ENCODE data around the gene KCTD15.

KCTD15 gene

DNA sequence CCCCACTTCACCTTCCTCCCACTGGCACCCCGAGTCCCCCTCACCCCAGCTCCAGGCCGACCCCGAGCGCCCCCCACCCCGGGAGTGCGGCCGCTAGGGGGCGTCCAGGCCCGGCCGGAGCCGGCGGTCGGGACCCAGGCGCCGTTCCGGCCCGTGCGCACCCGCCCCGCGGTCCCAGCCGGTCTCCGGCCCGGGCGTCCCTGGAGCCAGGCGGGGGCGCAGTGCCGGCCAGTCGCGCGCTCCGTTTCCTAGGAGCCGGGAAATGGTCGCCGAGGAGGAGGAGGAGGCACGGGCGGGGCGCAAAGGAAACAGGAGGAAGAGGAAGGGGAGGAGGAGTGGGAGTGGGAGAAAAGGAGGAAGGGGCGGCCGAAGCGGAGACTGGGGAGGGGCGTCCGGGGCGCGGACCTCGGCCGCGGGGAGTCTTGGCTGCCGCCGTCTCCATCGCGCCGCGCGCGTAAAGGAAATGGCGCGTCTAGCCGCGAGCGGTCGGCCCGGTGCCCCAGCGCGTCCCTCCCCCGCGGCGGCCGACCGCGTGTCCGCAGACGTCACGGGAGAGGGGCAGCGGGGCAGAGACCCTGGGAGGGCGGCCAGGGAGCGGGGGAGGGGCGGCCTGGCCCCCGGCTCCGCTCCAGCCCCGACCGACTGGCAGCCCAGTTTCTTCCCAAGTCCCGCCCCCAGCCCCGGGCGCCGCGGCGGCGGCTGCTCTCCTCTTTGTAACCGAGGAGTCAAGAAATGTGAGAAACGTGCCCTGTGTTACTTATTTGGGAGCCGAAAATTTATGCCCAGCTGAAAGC, 1.1 kb upstream of the KCTD15 start:
- DNase-seq (ENCODE audit: low read depth in 2 of 2), result peak in 1 of 2 donors; percentile 4

DNA sequence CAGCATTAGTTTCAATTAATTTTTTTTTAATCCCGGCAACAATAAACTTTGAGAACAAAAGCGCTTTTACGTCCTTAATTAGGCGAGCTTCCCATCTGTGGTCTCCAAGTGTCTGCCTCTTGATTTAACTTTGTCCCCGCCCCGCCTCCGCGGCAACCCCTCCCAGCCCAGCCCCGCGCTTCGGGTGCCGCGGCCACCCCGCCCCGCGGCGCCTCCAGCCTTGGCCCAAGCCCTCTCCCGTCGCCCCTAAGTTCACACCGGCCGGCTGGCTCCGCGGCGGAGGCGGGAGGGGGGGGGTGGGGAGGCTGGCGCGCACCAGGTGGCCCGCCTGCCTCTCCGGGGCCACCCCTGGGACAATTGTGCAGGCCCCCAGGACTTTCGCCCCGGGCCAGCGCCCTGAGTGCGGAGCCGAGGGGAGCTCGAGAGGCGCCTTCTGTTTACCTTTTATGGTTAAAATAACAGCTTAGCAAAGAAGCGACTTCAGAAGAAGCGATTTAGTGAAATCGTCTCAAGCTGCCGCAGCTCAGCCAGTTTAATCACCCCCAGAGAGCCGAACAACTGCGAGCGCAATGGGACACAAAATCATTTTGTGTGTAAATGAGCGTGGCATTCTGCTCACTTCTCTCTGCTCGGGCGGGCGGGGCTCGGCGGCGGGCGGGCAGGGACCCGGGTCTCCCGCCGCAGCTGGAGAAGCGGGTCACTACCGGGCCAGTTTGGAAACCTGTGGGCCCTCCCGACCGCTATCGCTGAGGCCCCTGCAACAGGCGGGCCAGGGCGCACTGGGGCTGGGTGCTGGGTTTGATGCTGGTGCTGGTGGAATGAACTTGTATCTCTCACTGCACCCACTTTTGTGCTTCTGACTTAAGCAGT, 1.4 kb downstream of the KCTD15 start:
- DNase-seq (ENCODE audit: low read depth in 2 of 2), result no peak

DNA sequence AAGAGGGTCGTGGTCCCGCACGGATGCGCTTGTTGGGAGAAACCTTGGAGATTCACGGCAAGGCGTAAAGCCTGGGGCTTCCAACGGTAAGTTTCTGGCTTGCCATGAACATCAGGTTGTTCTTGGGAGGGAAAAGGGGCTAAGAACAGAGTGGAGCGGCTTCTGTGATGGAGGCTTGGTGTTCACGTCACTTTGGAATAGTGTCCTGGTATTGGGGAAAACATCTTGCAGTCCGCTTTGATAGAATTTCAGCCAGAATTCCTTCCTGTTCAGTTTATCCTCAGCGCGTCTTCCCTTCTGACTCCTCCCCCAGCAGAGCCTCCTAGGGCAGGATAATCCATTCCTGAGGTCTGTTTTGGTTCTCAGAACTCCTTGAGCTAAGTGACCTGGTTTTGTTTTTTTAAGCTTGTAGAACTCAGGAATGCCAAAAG, 2.0 kb downstream of the KCTD15 start:
- no peak for DNase-seq (ENCODE audit: low read depth in 2 of 2)

DNA sequence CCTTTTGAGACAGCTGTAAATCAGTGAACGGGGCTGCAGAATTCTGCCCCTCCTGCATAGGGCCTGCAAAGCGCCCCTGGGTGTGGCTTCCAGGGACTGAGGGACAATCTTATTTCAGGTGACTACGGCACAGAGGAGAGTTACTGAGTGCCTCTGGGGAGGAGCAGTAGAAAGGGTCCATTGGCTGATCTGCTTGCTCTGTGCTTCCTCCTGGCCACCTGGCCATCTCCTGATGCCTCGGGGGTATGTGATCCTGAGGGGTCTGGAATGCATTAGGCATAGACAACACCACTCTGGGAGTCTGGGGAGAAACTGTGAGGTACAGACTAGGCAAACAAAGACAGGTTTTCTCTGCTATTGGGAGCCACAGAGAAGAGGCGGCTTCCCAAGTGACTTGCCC, 2.8 kb downstream of the KCTD15 start:
- DNase-seq (ENCODE audit: low read depth in 2 of 2), result no peak

DNA sequence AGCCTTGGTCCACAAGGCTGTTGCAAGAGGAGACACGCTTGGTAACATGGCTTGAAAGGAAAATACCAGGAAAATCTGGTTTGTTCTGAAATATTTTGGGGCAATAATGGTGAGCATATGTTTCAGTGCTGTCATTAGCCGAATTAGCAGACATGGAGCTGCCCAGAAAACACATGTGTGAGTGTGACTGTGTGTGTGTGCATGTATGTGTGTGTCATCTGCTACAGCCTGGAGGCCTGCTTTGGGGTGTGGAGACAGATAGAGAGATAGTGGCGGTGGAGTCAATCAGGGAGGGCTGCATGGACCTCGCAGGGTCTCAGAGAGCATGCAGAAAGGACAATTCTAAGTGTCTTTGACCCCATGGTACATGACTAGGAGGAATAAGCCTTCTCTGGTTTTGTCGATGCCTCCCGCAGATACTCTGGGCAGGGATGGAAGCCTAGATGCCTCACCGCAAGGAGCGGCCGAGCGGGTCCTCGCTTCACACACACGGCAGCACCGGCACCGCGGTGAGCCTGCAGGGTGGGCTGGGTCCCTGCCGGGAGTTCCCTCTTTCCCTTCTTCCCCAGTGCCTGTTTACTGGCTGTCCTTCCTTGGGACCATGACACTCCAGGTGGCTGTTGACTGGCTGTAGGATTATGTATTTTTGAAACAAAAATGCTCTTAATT, 3.5 kb downstream of the KCTD15 start:
- no peak for DNase-seq (ENCODE audit: low read depth in 2 of 2)

DNA sequence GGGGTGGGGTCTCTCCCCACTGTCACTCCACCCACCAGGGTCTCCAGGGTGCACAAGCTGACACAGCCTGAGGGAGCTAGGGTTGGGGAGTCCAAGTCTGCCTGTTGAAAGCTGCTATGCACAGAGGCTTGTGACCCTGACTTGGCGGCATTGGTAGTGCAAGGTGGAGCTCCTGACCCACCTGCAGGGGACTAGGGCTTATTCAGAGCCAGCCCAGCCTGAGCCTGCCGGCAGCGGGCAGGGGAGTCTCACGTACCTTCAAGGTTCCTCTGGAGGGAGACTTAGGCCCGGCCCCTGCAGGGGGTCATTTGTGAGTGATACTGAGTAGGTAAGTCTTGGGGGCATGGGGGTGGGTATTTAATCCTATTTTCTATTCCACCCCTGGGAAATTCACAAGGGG, 4.7 kb downstream of the KCTD15 start:
- DNase-seq (ENCODE audit: low read depth in 2 of 2), result no peak

DNA sequence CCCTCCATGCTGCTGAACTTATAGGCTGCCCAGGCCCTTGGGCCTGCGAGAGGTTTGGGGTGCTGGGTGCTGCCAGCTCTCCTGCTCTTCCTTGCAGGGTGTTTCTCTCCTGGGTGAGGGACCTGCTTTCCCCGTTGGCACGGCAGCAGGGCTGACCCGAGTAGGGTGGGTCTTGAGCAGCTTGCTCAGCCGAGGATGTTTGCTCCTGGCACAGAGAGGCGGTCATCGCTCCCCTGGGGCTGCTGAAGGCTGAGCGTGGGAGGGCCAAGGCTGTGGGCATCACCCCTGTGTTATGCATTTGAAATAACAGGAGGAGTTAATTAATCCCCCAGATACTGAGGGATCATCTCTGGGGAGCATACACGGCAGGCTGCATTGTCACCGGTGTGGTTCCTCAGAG, 5.3 kb downstream of the KCTD15 start:
- DNase-seq (ENCODE audit: low read depth in 2 of 2), result no peak

DNA sequence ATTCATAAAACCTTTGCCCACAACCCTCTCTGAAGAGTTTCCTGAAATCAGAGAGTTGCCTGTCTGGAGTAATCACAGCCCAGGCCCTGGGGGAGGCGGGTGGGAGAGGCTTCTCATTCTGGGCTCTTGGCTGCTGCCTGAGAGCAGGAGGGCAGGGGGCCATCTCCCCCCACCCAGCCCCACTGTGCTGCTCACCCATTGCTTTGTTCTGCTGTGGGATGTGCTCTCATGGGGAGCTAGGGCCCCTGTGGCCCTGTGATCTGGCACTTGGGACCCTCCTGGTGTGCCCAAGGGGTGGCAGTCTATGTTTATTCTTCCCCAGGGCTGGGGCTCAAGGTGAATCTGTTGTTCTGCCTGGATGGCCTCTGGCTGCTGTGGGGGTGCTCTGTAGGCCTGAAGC, 6.1 kb downstream of the KCTD15 start:
- DNase-seq (ENCODE audit: low read depth in 2 of 2), result no peak

DNA sequence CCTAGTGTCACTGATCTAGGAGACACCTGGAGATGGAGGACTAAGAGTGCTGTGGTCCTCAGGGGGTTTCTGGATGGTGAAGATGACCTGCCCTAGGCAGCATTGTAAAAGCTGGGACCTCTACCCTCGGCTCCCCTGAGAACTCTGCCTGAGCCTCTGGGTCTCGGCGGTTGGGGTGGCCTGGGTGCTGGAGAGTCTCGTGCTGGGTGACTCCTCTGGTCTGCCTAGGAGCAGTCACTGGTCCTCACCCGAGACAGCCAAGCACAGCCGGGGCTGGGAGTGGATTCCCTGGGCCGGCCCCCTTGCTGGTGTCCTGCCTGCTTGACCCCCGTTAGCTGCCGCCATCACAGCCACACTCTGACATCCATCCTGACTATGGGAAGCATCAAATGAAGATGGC, 6.7 kb downstream of the KCTD15 start:
- DNase-seq (ENCODE audit: low read depth in 2 of 2), result no peak

DNA sequence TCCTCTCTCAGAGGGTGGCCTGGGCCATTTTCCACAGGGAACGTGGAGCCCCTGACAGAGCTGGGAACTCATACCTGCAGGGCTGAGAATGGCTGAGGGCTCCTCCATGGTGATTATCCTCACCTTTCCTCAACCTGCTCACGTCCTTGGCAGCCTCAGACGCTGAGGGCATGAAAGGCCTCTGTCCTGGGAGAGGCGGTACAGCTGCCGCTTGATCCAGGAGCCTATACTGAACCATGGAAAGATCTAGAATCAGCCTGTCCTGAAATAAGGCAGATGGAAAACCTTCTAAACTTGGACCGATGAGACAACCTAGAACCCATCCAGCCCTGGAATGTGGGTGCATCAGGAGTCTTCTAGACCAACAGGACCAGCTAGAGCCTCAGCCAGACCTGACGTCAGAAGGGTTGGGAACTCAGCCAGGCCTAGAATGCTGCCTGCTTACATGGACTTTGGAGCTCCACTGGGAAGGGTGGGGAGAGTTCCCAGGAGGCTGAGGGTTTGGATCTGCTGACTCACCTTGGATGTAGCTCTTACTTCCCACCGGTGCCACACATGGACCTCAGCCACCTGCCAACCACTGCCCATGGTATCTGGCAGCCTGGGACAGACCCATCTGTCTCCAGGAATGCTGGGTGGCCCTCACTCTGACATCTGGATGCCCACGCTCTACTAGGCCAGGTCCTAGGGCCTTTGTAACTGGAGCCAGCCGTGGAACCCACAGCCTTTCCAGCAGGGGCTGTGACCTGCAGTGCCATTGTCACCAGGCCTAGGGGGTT, 7.5 kb downstream of the KCTD15 start:
- no peak for DNase-seq (ENCODE audit: low read depth in 2 of 2)

DNA sequence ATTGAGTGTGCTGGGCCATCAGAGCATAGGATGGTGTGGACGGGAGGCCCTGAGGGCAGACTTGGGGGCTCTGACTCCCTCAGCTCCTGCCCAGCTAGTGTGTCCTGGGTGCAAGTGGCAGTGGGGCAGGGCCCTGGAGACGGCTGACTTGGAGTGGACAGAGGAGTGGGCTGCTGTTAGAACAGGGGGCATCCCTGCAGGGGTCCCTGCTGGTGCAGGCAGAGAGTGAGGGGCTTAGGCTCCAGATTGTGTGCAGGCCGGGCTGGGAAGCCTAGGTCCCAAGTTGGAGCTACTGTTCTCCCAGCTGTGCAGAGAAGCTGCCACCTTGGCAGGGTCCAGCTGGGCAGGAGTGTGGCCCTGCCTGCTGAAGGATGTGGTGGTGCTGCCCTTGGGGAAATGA, 8.6 kb downstream of the KCTD15 start:
- DNase-seq (ENCODE audit: low read depth in 2 of 2), result no peak

DNA sequence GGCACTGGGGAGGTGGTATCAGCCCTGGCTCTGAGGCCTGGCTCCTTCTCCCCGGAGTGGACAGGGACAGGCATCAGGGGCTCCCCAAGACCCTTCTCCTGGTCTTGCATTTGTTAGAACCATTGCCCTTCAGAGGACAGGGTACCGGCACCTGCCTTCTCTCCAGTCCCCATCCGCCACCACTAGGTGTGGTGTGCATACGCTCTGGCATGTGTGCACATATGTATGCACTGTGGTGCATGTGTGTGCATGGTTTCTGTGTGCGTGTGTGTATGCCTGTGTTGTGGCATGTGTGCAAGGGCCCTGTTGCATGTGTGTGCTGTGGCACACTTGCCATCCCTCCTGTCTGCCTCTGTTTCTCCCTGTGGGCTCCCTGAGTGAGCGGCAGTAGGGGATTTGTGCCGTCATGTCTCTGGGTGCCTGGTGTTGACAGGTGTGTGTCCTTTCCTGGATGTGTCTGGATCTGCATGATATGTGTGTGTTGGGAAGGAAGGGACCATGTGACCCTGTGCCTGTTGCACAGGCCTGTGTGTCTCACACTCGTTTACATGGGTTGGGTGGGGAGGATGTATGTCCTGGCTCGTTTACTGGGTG, 9.3 kb downstream of the KCTD15 start:
- no peak for DNase-seq (ENCODE audit: low read depth in 2 of 2)

DNA sequence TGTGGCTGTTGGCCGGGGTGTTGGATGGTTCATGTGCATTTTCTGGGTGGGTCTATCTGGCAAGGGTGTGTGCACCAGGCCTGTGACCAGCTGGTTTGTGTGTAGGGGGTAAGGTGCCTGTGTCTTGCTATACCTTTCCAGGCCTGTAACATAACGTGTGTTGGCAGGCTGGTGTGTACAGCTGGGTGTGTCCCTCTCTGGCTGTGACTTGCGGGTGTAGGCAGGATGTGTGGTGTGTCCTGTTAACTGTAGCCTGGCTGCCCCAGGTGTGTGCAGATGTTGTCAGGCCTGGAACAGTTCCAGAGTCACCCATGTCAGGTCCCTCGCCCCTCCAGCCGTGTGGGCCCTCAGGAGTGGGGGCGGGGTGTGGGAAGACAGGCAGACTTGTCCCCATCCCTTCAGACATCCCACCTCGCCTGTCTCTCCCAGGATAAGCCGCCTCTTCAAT, 9.8 kb downstream of the KCTD15 start:
- no peak for DNase-seq (ENCODE audit: low read depth in 2 of 2)

DNA sequence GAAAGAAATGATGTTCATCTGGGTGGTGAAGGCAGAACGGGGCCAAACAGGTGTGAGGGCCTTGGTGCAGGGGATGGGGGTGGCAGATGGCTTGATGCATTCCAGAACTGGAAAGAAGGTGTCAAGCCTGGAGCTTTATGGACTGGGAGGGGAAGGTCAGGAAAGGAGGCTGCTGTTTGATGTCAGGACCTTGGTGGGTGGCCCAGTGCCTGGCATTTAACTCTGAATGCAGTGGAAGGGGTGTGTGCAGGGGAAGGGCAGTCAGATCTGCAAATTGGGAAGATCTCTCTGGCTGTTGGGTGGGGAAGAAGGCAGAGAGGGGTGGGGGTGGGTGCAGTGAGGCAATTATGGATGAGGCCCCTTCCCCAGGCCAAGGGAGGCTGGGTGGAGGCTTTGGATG, 11.7 kb downstream of the KCTD15 start:
- no peak for DNase-seq (ENCODE audit: low read depth in 2 of 2)

DNA sequence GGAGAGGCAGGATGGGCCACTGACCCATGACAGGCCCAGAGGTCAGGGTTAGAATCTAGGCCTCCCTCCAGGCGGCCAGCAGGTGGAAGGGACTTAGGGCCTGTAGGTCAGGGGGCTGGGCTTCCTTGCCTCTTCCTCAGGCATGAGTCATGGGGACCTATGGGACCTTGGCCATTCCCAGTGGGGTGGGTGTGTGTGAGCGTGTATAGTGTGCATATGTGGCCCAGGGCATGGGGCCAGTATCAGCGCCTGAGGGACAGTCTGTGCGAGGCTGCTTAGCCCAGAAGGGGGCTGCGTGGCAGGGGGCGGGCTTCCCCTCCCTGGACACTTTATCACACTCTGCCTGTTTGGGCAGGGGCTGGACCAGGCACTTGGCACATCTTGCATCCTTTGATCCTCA, 13.3 kb downstream of the KCTD15 start:
- DNase-seq (ENCODE audit: low read depth in 2 of 2), result no peak

DNA sequence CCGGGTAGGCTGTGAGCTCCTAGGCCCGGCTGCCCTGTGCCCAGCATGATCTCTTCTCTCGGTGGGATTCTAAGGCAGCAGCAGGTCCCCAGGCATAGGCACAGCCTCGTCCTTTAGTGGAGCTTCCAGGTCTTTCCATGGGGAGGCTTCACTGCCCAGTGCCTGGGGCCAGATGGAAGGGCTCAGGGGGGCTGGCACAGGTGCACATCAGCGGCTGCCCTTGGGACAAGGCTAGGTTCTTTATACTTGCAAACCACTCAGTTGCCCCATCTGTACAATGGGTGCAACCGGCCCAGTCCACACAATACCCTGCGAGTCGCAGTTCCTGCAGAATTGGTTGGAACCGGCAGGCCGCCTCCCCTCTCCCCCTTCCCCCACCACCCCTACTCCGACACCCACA, 14.2 kb downstream of the KCTD15 start:
- no peak for DNase-seq (ENCODE audit: low read depth in 2 of 2)

DNA sequence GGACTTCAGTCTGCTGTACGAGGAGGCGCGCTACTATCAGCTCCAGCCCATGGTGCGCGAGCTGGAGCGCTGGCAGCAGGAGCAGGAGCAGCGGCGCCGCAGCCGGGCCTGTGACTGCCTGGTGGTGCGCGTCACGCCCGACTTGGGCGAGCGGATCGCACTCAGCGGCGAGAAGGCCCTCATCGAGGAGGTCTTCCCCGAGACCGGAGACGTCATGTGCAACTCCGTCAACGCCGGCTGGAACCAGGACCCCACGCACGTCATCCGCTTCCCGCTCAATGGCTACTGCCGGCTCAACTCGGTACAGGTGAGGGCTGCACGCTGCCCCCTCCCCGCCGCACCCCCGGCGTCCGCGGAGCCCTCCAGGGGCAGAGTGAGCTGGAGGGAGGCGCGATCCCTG, 14.6 kb downstream of the KCTD15 start:
- no peak for DNase-seq (ENCODE audit: low read depth in 2 of 2)

DNA sequence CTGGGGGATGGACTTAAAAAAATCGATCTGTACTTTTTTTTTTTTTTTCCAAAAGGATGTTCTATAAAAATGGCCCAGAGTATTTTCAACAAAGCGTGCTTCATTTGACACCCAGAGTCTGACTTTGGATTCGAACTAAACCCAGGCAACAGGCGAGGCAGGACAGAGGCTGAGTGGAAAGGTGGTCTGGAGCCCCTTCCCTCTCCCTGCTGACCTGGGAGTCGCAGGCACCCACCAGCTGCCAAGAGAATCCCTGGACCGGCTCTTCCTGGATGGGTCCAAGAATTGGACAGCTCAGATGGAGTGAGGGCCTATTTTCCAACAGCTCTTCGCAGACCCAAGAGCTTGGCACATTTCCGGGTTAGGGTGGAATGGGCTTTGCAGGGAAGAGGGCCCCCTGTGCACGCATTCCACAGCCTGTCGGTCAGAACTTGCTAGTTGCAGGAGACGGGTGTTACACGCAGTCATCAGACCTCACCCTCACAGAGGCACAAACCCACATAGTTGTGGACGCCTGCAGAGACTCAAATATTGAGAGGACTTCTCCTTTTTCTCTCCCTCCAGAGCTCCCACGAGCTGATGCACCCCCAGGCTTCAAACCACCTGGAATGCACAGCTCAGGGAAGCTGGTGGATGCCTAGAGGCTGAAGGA, 15.2 kb downstream of the KCTD15 start:
- DNase-seq (ENCODE audit: low read depth in 2 of 2), result no peak

DNA sequence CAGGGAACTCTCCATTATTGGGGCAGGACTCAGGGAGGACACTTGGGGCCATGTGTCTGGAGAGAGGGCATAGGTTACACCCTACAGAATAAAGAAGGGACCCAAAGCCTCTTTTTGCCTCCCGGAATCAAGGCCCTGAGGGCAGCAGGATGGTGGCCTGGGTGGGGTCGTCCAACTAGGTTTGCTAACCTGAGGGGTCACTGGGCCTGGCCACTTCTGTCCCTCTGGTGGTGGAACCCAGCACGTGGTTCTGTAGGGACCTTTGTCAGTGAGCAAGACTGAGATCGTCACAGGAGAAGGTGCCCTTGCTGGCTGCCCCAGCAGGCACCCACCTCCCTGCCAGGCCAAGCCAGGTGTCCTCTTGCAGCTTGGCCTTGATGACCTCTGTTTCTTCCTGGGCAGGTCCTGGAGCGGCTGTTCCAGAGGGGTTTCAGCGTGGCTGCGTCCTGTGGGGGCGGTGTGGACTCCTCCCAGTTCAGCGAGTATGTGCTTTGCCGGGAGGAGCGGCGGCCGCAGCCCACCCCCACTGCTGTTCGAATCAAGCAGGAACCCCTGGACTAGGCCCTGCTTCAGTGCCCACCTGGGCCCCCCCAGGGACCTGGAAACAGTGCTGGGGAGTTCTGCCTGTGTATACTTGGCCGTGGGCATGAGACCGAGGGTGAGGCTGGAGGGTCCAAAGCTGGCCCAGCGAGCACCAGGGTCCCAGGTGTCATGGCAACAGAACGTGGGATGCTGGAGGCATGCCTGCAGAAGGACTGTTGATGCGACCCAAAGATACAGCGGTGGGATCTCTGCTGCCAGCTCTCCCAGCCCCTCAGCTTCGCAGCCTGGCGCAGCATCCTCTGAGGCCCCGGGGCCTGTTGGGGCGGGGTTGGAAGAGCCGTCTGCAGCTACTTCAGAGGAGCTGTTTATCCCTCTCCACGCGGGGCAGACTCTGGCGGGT, 16.0 kb downstream of the KCTD15 start:
- DNase-seq (ENCODE audit: low read depth in 2 of 2), result no peak
